HG02798 (cell line): ENCODE results near the gene PDE4D.

ENCODE experiments used
- ATAC-seq: cut with Tn5 transposase; IDR thresholded peaks from one replicate; pipeline ENCODE4 v1.9.1; 2021; ENCODE audit warnings: mild to moderate bottlenecking; ENCODE audit not compliant: unreplicated experiment, poor library complexity

Gene PDE4D

DNA sequence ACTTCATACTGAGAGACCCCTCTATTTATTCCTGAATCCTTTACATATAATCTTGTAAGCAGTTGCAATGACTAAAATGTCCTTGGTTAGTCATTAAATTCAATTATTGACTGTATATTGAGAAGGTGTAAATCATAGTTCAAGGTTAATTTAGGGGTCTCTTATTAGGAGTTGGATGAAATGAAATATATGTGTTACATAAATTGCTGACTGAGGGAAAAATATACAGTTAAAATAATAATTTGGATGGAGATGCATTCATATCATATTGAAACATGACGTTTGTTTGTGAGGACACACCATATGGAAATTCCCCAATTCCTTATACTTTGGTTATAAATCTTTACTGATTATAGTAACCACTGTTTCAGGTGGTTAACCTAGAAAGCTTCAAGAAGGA is 430.6 kb downstream of the PDE4D start:
- no peak for ATAC-seq

- ATAC-seq, result no peak
Observed at GRCh38 chr5:59460368-59461153, 433.0 kb downstream of the PDE4D start.

DNA sequence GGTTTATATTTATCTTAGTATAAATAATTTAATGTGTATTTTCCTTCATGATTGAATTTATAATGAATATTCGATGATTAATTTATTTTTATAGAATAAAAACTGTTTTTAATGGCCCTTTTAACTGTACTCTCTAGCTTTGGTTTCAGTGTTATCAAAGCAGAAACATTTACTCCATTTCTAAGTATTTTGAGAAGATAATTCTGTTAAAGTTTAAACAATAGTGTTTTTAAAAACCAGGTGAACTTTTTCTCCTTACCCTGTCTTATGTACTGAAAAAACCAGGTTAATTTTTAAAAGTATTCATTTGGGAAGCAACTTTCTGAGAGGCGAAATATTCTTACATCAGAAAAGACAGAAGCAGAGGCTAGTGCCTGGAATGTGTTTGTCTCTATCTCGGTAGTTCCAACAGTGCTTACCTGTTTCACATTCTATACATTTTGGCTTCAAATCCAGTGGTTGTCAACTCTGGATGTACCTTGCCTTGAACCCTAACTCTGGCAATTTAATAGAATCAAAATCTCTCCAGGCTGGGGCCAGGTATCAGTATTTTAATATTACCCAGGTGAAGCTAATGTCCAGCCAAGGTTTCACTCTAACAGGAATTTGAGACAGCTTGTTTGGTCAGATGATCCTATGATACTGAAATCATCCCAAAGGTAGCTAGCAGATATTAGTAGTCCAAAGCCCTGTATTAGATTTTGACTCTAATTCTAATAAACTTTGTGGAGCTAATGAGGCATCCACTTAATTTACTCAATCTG is 434.4 kb downstream of the PDE4D start:
- ATAC-seq, result no peak

- ATAC-seq, result no peak
Observed at GRCh38 chr5:59458321-59458720, 435.2 kb downstream of the PDE4D start.

DNA sequence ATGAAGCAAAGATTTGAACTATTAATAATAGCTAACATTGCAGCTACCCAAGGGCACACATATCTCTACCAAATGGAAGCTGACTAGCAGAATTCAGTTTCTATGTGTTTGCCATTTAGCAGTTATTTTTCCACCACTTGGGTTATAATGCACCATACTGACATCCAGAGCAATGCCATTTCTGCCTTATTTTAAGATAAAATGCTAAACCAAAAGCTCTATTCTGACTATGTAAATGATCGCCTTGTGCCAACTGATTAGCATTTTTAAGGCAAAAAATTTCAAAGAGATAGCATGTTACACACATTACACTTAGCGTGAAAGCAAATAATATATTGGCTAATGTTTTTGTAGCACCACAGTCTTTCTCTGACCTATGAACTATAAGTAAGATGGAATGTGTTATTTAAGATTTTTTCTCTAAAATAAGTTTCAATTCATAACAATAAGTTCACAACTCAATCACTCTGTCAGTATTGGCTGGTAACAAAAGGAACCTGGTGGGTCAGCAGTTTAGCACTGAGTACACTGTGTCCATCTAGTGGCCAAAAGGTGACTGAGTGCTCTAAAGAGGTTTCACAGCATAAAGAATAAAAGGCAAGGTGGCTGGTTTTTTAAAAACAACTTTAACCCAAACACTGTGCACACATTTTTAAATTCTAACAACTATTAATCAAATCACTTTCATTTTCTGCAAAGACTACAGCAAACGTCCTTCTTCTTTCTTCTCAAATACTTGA is 443.5 kb downstream of the PDE4D start:
- ATAC-seq, result no peak

DNA sequence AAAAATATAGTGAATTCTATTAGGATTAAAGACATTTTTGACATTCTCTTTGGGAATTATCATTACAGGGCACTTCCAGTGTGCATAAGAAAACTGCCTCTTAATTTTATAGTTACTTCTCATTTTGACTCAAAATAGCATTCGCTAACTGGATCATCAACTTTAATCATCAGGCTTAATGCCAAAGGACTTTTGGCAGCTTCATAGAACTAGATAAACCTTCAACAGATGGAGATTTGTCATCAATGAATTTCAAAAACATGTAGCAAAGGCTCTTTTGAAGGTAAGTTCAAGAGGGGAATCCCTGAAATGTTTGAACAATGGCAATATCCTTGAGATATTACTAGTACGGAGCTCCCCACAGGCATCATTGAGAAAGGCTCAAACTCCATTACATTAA is 447.2 kb downstream of the PDE4D start:
- no peak for ATAC-seq

GRCh38 chr5:59445741-59446140 is 447.8 kb downstream of the PDE4D start:
- ATAC-seq, result no peak

DNA sequence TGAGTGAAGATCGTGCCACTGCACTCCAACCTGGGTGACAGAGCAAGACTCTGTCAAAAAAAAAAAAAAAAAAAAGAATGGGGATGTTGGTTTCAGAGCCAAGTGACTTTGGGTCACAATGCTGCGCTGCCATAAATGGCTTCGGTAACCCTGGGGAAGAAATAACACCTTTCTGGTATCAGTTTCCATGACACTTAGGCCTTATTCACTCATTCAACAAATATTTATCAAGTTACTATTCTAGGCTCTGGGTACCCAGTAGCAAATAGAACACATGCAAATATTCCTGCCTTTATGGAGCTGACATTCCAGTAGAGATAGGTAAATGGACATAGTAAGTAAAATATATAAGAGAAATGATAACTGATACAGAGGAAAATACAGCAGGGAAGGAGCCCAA is 454.2 kb downstream of the PDE4D start:
- ATAC-seq, result no peak

DNA sequence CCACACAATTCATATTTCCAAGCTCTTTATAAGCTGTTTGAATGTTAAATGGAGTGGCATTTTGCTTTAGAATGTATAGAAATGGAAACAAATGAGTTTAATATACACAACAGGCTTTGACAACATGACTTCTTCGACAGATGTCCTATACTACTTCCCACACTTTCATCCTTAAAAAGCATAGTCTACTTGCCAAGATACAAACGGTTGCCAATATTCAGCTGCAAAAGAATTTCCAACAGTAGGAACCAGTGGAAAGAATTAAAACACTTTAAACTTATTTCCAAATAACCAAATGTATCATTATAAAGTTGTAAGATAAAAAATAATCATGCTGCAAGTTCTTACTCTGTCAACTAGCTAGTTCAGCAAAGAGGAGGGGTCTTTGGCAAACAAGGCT is 456.4 kb downstream of the PDE4D start:
- ATAC-seq, result no peak

- no peak for ATAC-seq
Observed at GRCh38 chr5:59436364-59437148, 457.0 kb downstream of the PDE4D start.

- no peak for ATAC-seq
Observed at GRCh38 chr5:59433174-59433573, 460.4 kb downstream of the PDE4D start.

DNA sequence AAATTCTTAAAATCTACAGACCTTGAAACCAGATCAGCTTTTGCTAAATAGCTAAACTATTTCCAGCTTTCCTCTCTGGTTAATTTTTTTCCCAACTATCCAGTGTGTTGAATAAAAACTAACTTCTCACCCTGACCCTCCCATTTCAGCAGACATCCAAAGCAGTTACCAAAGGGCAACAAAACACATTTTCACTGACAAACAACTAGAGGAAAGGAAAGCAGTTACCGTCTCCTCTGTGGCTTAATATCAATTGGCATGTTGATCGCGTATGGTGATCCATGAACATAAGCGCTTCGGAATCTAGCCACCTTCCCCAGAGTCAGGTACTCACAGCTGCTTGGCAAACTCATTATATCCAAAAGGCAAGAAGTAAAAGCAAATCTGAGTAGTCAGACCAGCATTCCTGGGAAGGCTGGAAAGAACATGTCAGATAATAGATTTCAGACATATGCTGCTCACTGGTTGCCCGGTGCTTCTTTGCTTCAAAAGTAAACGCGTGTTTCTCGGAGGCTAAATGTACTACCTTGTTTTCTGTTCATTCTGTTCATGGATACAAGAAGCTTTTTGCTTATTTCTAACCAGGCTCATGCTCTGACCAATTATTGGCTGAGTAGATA is 463.4 kb downstream of the PDE4D start:
- ATAC-seq, result no peak

DNA sequence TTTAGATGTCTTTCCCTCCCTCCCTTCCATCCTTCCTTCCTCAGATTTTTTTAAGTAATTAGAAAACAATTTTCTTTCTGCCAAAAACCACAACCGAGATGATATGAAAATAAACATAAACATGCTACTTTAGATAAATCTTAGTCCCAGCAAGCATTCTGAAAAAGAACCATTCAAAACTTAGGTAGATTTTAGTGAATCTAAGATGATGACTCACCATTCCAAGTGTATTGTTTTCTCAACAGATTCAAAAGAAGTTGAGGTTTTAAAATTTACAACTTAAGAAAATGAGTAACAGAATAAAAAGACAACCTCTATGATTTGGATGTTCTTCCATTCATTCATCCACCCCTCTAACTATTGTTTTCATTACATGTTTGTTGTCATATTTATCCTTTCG is 465.1 kb downstream of the PDE4D start:
- ATAC-seq, result no peak

DNA sequence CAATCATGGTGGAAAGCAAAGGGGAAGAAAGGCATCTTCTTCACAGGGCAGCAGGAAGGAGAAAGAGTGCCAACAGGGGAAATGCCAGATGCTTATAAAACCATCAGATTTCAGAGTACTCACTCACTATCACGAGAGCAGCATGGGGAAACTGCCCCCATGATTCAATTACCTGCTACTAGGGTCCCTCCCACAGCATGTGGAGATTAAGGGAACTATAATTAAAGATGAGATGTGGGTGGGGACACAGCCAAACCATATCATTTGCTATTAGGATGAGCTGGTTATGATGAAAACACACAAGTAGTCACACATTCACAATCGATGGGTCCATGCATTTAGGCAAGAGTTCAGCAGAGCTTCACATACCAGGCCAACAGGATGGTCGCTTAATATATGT is 469.0 kb downstream of the PDE4D start:
- no peak for ATAC-seq

DNA sequence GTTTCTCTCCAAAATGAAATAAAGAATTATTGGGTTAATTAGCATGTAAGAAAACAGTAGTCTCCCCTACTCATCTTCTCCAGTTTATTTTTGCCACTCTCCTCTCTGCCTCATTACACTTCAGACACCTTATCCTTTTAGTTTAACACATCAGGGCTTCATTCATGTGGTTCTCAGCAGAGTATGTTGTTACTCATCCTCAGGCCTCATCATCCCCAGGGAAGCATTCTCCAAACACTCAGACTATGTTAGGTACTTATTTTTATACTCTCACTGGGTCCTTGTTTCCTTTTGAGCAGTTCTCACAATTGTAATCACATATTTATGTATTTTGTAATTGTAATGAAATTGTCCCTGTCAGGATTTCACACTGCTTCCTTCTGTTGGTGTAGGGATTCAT is 470.5 kb downstream of the PDE4D start:
- no peak for ATAC-seq

DNA sequence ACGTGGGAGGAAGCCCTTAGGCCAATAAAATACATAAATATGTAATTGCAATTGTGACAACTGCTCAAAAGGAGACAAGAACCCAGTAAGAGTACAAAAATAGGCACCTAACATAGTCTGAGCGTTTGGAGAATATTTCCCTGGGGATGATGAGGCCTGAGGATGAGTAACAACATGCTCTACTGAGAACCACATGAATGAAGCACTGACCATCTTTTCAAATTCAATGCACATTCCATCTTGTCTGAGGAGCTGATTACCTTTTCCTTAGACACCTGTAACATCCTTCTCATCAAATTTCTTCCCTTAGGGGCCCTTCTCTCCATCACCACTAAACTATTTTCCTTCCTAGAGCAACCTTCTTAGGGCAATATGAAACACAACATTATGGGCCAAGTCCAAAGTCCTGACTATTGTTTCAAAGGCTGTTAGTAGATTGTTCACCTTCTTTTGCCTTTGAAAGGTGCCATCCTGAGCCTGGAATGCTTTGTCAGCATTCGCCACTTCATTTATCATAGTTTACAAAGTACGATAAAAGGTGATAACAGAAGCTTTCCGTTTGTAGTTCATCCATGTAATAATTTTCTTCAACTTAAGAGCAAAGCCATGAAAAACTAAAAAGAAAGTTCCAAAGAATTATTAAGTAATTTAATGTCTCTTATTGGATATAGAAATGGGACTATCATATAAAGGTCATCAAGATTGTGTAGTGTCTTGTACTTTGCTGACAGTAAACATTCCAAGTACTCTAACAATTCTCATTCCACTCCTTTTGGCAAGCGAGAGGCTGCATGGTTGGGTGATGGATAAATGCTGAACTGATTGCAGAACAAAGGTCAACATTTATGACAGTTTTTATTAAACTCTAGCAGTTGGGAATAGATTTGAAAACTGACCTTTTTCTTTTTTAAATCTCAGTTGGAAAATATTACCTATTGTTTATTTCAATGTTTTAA is 471.3 kb downstream of the PDE4D start:
- ATAC-seq, result no peak

- no peak for ATAC-seq
Observed at GRCh38 chr5:59420596-59420995, 472.9 kb downstream of the PDE4D start.

GRCh38 chr5:59418808-59419207 is 474.7 kb downstream of the PDE4D start:
- ATAC-seq, result no peak

GRCh38 chr5:59416451-59416850 is 477.1 kb downstream of the PDE4D start:
- no peak for ATAC-seq
